Epidermal melanocyte (primary cell): ENCODE data around the gene PIK3R4.

Experiments
- DNase-seq: peaks from one replicate; pipeline ENCODE4 v3.0.0; 2011; ENCODE audit warnings: low spot score; ENCODE audit not compliant: insufficient read length

PIK3R4 gene

DNA sequence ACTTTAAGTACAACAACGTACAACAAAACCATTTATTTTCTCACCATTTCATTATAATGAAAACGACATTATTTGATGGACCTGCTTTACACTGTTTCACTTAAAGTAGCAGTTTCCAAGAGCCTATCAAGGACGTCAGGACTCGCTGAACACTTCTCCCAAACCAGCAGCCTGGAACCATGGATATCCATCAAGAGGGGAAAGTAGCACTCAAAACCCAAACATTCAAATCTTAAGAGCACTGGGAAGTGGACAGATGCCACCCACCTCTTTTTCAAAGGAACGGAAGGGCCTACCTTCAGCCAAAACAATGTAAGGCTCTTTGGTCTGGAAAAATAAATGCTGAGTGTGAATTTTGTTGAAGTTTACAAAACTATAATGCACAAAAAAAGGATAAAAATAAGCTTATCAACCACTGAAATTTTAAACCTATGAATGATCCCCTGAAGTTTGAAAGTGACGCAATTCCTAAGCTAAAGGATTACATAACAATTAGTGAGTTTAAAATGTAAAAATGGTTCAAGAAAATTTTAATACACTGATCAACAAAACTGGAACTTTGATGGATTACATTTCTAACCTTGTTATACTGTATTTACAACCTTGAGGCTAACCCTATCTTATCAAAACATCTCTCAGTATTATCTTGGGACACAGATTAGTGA is 4.6 kb downstream of the PIK3R4 start:
- no peak for DNase-seq

DNA sequence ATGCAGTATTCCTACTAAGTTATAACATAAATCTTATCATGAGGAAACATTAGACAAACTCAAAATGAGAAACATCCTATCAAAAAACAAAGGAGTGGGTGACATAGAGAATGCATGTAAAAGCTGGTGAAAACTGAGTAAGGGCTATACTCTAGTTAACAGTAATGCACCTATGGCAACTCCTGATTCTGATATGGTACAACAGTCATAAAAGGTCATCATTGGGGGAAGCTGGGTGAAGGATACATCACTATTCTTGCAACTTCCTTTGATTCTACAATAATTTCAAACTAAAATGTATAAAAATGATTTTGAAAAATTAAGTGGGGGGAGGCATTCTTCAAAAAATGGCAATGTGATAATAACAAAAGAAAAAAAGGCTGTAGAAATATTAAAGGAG is 6.8 kb downstream of the PIK3R4 start:
- no peak for DNase-seq

DNA sequence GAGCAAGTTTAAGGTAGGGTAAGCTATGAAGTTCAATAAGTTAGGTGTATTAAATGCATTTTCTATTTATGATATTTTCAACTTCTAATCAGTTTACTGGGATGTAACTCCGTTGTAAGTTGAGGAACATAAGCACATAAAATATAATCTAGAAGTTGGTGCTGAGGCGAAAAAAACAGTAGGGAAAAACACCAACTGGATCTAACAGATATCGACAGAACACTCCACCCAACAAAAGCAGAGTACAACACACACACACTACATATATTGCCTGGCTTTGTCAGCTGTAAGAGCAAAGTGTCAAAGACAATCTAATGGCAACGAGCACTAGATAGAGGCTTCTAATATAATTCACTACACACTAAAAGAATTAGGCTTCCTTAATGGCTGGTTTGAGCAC is 8.4 kb downstream of the PIK3R4 start:
- DNase-seq: no peak

DNA sequence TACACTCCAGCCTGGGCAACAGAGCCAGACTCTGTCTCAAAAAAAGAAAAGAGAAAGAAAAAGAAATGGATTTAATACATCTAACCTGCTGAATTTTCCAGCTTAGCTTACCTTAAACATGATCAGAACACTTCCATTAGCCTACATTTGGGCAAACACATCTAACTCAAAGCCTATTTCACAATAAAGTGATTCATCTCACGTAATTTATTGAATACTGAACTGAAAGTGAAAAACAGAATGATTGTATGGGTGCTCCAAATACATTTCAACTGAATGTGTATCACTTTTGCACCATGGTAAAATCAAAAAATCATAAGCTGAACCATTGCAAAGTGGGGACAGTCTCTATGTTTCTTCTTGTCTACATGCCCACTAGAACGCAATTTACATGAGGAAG is 9.0 kb downstream of the PIK3R4 start:
- no peak for DNase-seq

DNA sequence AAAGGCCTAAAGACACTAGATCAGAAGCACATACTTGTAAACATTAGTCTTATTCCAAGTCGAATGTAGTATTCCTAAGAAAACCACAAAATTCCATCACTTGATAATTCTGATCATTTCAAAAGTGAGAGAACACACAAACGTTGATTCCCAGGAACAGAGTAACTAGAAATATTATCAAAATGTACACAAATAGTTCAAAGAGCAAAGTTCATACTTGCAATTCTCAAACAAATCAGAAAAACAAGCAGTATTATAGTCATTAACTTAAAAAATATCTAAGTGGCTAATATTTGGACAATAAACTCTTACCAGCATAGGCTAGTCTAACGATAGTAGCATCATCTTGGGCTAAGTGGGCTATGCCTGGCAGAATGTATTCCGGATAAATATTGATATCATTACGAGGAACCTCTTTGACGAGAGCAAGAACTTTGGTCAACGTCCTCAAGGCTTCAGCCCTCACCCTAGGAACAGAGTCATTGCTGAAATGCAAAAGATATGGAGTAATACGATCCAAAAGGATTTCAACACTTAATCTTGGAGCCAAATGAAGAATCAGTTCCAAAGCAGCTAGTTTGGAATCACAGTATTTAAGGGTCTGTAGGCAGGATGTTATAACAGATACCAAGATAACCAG is 13.3 kb downstream of the PIK3R4 start:
- DNase-seq: no peak

DNA sequence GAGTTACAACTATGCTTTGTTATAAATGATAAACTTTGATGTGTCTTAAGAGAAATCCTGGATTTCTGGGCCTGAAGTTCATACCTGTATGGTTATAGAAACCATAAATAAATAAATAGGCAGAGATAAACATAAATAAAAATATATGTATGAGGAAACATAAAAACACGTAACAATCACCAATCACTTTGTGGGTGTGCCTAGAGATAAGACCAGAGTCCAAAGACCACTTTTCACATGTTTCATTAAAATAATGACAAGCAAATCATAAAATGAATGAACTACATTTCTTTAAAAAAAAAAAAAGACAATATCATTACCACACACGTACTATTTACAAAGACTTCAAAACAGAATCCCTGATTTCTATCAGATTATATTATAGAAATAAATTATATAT is 14.1 kb downstream of the PIK3R4 start:
- DNase-seq: no peak

DNA sequence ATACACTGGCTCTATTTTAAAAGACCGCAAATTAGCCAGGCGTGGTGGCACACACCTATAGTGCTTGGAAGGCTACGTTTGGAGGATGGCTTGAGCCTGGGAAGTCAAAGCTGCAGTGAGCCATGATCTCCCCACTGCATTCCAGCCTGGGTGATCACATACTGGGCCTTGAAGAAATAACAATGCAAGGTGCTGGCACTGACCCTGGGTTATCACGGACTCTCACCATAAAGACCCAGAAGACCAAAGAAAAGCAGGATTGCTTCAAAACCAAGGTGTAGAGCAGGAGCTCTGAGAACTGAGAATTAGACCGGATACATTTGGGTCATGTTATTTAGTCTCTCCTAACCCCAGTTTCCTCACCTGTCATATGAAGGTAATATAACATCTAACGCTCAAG is 14.8 kb downstream of the PIK3R4 start:
- DNase-seq: no peak

DNA sequence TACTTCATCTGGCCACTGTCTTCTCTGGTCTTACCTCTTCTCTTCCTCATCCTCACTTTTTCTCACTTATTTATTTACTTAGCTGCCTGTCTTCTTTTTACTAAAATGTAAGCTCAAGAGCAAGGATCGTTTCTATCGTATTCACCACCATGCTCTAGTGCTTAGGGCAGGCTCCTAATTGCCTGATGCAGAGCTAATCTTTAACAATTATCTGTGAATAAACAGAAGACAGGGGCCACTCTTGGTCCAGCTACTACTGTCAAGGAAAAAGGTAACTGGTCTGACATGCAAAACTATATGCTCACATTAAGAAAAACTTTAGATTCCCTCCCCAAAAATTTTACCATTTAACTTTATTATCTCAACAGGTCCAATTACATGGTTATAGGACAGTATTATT is 17.5 kb downstream of the PIK3R4 start:
- DNase-seq: no peak

DNA sequence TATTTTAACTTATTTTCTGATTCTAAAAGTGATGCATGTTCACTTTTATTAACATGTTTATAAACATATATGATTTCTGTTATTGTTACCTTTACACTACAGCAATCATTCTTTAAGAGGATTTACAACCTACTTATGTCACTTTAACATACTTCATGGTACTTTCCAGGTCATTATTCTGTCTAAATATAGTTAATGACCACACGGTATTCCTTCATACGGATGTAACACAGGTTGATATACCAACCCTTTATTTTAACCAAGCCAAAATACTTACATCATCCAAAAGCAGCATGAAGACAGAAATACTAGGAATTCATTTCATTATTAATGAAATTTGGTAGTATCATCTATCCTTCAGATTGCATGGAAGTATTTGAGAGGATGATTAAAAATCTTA is 18.6 kb downstream of the PIK3R4 start:
- no peak for DNase-seq

DNA sequence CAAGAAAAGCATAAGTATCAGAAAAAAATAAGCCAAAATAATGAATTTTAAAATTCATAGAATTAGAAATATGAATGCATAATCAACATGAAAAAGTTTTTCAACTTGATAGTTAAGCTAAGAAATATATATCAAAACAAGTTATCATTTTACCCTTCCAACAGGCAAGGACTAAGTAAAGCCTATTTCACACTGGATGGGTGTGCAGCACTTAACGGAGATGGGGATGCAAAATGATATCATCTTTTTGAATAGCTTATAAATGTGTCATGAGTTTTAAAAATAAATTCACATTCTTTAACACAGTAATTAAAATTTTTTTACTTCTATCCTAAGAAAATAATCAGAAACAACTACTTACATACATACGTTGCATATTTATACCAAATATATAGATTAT is 20.9 kb downstream of the PIK3R4 start:
- DNase-seq: no peak

DNA sequence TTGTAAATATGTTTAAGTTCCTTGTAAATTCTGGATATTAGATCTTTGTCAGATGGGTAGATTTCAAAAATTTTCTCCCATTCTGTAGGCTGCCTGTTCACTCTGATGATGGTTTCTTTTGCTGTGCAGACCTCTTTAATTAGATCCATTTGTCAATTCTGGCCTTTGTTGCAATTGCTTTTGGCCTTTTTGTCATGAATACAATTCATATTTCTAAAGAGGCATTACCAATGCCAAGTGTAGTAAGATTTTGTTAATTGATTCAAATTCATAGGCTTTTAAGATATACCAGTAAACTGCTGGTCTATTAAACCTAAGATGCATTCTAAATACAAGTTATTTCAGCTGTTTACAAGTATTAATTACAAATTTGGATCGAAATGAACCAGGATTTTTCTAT is 31.0 kb downstream of the PIK3R4 start:
- no peak for DNase-seq

DNA sequence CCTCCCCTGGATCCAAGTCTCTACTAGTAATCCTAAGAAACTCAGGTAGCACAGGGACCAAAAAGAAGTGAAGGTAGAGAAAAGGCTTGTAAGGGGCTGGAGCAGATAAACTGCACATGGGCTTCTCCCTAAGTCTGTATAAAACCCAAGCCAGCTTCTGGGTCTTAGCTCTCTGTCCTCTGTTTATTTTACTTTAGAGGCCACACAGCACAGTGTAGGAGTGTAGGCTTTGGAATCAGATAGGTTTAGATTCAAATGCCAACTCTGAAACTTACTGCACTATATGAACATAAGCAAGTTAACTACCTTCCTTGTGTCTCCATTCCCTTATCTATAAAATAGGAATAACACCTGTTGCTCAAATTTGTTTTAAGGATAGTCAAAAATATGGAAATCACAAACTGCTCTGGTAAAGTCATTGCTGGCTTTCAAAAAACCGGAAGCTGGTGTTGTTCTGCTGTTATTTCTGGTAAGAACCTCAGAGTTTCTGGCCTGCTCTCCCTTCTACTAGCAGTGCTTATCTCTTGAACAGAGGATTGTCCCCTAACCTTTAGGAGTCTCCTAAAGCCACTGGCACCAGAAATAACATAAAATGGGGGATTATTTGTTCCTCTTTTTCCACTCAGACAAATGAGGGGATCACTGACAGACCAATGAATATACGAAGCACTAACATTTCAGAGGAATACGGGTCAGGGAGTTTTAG is 33.8 kb downstream of the PIK3R4 start:
- no peak for DNase-seq

DNA sequence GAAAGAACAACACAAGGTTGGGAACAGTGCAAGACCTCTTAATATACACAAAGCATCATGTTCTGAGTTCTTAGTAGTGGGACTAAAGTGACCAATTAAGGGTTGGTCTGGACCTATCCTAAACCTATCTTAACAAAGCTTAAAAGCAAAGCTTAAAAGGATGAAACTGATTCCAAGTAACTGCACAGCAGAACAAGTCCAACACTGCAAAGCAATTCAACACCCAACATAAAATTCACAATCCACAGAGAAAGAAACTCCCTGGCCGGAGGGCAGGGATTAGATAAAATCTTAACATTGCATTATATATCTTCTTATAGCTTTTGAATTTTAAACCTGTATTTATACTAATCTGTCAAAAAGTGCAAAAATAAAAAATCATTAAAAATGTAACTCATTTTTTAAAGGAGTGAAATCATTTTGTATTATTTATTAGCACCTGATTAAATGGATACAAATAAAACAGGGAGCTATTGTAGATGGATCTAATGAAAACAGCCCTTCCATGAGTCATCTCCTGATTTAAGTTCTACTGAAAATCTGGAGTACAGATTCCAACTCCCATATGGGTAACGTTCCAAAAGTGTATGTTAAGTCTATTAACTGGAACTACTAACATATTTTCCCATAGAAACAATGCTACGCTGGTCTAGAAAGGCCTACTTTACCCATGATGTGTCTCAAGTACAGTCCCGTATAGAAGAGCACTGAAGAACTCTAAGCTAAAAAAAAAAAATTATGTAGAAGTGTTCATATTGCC is 34.9 kb downstream of the PIK3R4 start:
- DNase-seq: no peak

DNA sequence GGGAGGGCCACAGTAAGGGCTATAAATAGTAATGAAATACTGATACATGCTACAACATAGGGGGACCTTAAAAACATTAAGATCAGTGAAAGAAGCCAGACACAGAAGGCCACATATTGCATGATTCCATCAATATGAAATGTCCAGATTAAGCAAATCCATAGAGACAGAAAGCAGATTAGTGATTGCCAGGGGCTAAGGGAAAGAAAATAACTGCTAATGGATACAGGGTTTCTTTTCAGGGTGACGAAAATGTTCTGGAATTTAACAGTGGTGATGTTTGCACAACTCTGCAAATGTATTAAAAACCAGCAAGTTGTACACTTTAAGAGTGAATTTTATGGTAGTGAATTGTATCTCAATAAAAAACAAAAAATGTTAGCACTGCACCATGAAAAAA is 37.0 kb downstream of the PIK3R4 start:
- DNase-seq: no peak

DNA sequence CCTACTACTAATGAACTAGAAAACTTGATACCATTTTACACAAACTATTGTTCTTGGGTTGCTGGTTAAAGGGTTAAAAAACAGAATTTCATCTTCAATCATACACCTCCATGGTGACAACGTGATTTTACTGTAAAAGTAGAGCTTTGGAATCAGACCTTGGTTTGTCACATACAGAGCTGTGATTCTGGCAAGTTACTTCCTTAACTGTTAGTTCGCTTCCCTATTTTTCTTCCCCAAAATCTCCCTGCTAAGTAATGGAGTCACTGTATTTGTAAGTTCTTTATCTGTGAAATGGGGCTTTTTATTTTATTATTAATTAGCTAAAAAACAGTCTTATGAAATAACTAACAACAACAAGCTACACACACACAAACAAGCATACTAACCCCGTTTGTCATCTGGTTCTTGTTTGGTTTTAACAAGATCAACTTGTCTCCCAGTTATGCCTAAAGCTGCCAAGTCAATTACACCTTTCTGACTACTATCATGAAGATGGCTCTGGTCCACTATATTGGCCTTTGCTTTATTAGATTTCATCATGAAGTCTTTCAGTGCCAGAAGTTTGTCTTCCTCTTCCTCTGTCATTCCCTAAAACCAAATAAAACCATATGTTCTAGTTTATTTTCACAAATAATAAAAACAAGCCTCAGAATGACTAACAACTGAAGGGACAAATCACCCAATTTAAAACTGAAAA is 38.6 kb downstream of the PIK3R4 start:
- no peak for DNase-seq

DNA sequence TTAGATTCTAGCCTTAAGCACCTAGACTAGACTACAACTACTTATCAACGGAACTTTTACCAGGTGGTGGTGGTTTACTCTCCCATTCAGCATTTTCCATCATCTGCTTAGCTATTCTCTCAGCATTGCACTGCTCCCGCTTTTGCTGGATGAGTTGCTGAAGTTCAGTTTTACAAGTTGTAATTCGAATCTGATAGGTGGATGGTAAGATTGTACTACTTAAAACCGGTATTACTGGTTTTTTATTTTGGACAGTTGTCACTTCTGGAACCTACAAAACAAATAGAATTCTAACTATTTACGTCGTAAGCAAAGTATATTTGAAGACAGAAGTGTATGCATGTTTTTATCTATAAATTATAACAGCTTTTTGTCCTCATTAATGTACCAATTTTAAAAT is 41.1 kb downstream of the PIK3R4 start:
- DNase-seq: no peak

DNA sequence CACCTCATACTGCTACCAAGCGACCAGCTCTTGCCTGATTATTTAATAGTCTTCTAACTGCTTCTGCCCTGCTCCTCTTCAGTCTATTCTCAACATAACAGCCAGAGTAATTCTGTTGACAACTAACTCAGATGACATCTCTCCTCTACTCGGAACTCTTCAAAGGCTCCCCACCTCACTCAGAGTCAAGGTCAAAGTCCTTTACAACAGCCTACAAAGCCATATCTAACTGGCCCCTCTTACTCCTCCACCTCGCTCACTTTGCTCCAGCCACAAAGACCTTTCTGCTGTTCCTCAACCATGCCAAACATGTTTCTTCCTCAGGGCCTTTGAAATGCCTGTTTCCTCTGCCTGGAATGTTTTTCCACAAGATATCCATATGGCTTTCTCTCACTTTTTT is 43.6 kb downstream of the PIK3R4 start:
- DNase-seq: no peak

DNA sequence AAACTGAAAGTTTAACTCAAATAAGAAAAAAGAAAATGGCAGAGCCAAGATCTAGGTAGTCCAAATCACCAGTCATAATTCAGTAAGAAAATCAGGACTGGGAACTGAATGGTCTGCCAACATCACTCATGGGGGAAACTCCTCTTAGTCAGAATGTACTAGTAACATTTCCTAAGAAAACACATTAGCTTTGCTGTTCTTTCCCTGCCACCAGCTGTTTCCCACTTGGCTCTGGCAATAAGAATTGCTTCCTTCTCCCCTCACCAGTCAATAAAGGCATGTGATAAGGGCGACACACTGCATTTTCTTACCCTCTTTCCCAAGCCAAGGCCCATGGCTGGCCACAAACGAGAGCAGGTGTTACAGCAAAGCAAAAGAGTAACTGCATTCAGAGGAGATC is 46.1 kb downstream of the PIK3R4 start:
- DNase-seq: no peak

DNA sequence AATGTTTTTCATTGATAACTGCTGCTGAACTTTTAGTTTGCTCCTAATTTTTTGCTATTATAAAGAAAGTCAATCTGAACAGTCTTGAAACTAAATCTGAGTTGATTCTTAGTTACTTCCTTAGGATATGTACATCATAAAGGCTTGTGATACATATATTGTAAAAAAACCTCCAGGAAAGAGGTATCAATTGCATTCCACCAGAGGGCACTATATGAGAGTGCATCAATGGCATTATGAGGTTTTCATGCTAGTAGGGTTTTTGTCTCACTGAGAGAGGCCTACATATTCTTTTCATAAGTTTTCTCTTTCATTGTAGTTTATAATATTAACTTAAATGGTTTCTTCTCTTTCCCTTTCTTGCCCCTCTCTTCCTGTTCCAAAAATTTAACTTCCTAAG is 46.9 kb downstream of the PIK3R4 start:
- no peak for DNase-seq

DNA sequence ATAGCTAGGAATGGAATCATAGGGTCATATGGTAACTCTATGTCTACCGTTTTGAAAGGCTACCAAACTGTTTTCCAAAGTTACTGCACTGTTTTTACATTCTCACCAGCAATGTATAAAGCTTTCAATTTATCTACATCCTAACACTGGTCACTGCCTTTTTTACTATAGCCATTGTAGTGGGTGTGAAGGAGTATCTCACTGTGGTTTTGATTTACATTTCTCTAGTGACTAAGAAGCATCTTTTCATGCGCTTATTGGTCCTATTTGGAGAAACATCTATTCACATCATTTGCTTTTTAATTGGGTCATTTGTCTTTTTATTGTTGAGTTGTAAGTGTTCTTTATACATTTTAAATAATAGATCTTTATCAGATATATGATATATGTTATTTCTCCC is 53.3 kb downstream of the PIK3R4 start:
- no peak for DNase-seq

DNA sequence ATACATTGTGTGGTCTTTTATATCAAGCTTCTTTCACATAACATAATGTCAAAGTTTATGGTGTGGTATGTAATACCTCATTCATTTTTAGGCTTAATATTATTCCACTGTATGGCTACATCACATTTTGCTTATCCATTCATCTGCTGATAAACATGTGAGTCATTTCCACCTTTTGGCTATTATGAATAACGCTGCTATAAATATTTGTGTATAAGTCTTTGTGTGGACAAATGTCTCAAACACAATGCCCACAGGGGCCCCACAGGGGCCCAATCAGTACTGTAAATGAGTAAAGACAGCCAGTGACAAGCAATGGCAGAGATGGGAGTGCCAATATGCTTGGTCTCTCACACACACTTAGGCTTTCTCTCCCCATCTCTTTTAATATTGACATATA is 54.2 kb downstream of the PIK3R4 start:
- no peak for DNase-seq
